Mucosa of descending colon (tissue), 3 donors: Measurements from ENCODE around the gene ALDH1A3. TPM values are rescaled to one million over a fixed set of nuclear protein-coding genes. Genes with fewer than 3 reads are reported as not detected.

Experiments used
- ATAC-seq: fragments of 200-7000 bp; cut with Tn5 transposase; one replicate; pipeline ENCODE4 v1.9.1; 2020; ENCODE audit warnings: mild to moderate bottlenecking, moderate library complexity
- DNase-seq, 3 donors: peaks; one replicate each; pipeline ENCODE4 v3.0.0-alpha.2; 2020
- H3K36me3 ChIP-seq: fragments of 200-600 bp; one replicate; pipeline ENCODE4 v1.8.0; 2021; ENCODE audit warnings: low read depth, mild to moderate bottlenecking
- H3K4me1 ChIP-seq: fragments of 200-600 bp; one replicate; pipeline ENCODE4 v1.8.0; 2021; ENCODE audit warnings: low read depth, mild to moderate bottlenecking
- H3K4me3 ChIP-seq: fragments of 200-600 bp; one replicate; pipeline ENCODE4 v1.8.0; 2021; ENCODE audit warnings: mild to moderate bottlenecking
- H3K9me3 ChIP-seq: fragments of 200-600 bp; one replicate; pipeline ENCODE4 v1.8.0; 2021; ENCODE audit warnings: mild to moderate bottlenecking
- intact Hi-C, 2 donors: fragments of 100-400 bp; cut with DNase I in 1 of 2; cut with micrococcal nuclease in 1 of 2; formaldehyde crosslinking; loops; one replicate each; pipeline versions ENCODE4 v1.11.0 to v1.11.1; 2022; cut with DNase I, micrococcal nuclease
- total RNA-seq, 3 donors: library from RNA; stranded (reverse); fragmentation: NEBNext Ultra II Directional in 2 of 3; extraction: Animal tissue kit (Norgen Biotek cat#: 25700) in 2 of 3; gene quantifications; one replicate each; pipeline versions ENCODE4 v1.2.1 to v1.2.4, GENCODE V29; 2021 to 2023
- TF ChIP-seq, protein P1 (sequence below): fragments of 200-600 bp; IDR thresholded peaks from one replicate; pipeline ENCODE4 v1.8.0; 2022; ENCODE audit warnings: antibody characterized with exemption, mild to moderate bottlenecking
- donor health status: DM: no; HTN: no; CAD: no; lungs with moderate emphysema.
- donor health status: DM: no; HTN: no; CAD: no.
- donor health status: DM: no; HTN: yes; CAD: no.

ALDH1A3 gene
- total RNA-seq, 3 donors from 2014 or later, result 4.7 to 18.0 (median 12.9) TPM

- H3K4me1 ChIP-seq, result peaks cover 7% of the 10 kb centered on the region
- TF ChIP-seq, protein P1, sequence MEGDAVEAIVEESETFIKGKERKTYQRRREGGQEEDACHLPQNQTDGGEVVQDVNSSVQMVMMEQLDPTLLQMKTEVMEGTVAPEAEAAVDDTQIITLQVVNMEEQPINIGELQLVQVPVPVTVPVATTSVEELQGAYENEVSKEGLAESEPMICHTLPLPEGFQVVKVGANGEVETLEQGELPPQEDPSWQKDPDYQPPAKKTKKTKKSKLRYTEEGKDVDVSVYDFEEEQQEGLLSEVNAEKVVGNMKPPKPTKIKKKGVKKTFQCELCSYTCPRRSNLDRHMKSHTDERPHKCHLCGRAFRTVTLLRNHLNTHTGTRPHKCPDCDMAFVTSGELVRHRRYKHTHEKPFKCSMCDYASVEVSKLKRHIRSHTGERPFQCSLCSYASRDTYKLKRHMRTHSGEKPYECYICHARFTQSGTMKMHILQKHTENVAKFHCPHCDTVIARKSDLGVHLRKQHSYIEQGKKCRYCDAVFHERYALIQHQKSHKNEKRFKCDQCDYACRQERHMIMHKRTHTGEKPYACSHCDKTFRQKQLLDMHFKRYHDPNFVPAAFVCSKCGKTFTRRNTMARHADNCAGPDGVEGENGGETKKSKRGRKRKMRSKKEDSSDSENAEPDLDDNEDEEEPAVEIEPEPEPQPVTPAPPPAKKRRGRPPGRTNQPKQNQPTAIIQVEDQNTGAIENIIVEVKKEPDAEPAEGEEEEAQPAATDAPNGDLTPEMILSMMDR, result no peak
- H3K4me3 ChIP-seq, result no peak overlapping the region
- DNase-seq, result no peak
- intact Hi-C loops, result loop anchor here in 1 of 2 donors (10.0 kb wide), 1 partner anchor 253 kb away; no protein-coding TSS in a partner anchor
- no peaks in the 10 kb centered on the region for H3K36me3 ChIP-seq
- no peak for ATAC-seq
- no peaks in the 10 kb centered on the region for H3K9me3 ChIP-seq
Measured at GRCh38 chr15:100877551-100877950, 2.1 kb upstream of the ALDH1A3 start.

DNA sequence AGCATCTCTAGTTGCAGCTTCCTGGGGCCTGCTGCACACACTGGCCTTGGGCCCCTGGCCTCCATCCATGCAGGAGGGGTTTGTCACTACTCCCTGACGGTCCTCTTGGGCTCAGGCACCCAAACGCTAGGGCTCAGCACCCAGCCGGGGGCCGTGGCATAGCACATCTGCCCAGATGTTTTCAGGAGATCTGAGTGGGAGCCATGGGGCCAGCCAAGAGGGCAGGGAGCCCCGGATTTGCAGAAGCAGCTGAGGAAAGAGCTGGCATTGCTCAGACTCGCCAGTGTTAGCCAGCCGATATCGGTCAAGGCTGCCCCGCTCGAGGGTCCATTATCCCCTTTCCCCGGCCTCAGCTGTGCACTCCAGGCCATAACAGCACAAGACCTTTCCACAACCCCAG lies 1.5 kb upstream of the ALDH1A3 start:
- intact Hi-C loops, result loop anchor here in 1 of 2 donors (10.0 kb wide), 1 partner anchor 253 kb away; no protein-coding TSS in a partner anchor
- TF ChIP-seq, protein P1, result no peak
- no peaks in the 10 kb centered on the region for H3K9me3 ChIP-seq
- no peak for ATAC-seq
- no peaks in the 10 kb centered on the region for H3K36me3 ChIP-seq
- no peak overlapping the region for H3K4me3 ChIP-seq
- peaks cover 7% of the 10 kb centered on the region for H3K4me1 ChIP-seq
- DNase-seq, result no peak

DNA sequence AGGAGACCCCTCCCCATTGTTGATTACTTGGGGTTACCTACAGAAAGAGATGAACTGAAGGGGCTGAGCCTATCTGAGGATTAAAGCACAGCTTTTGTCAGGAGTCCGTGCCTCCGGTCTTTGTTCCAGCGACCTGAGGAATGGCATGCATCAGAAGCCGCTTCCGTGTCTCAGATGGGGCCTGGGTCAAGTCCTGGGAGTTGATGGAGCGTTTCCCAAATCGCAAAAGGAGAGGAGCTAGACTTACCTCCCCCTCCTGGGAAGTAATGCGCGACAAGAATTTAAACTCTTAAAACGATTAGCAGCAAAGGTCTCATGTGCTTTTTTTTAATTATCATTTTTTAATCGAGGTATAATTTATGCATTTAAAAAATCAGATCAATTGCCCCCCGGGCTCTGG lies 983 bp upstream of the ALDH1A3 start:
- ATAC-seq (no peak), DNase-seq (no peak)
- peaks cover 7% of the 10 kb centered on the region for H3K4me1 ChIP-seq
- no peaks in the 10 kb centered on the region for H3K9me3 ChIP-seq
- TF ChIP-seq, protein P1, result no peak
- H3K4me3 ChIP-seq, result no peak overlapping the region
- no peaks in the 10 kb centered on the region for H3K36me3 ChIP-seq
- intact Hi-C loops, result loop anchor here in 1 of 2 donors (10.0 kb wide), 1 partner anchor 254 kb away; no protein-coding TSS in a partner anchor

DNA sequence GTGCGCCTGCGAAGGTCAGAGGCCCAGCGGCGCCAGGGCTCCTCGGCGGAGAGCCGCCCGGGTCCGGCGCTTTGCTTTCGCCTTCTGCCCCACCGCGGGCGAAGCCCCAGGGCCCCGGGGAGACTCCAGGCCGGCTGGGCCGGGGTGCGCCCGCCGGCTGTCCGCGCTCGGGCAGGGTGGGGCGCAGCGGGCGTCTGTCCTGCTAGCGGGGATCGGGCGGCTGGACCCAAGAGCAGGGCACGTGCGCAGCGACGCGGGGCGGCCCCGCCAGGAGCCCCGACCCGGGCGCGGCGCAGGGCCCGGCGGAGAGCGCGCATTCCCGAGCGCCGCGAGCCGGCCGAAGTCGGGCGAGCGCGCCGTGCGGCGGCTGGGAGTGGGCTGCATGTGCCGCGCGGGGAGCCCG lies 569 bp upstream of the ALDH1A3 start:
- DNase-seq, result peak in 1 of 3 donors; percentile 35
- Histone ChIP-seq H3K36me3 (no peaks in the 10 kb centered on the region), H3K9me3 (no peaks in the 10 kb centered on the region), H3K4me3 (no peak overlapping the region), H3K4me1 (peaks cover 7% of the 10 kb centered on the region)
- ATAC-seq, result peak; percentile 37
- intact Hi-C loops, result loop anchor here in 1 of 2 donors (10.0 kb wide), 1 partner anchor 254 kb away; no protein-coding TSS in a partner anchor
- TF ChIP-seq, protein P1, result no peak

DNA sequence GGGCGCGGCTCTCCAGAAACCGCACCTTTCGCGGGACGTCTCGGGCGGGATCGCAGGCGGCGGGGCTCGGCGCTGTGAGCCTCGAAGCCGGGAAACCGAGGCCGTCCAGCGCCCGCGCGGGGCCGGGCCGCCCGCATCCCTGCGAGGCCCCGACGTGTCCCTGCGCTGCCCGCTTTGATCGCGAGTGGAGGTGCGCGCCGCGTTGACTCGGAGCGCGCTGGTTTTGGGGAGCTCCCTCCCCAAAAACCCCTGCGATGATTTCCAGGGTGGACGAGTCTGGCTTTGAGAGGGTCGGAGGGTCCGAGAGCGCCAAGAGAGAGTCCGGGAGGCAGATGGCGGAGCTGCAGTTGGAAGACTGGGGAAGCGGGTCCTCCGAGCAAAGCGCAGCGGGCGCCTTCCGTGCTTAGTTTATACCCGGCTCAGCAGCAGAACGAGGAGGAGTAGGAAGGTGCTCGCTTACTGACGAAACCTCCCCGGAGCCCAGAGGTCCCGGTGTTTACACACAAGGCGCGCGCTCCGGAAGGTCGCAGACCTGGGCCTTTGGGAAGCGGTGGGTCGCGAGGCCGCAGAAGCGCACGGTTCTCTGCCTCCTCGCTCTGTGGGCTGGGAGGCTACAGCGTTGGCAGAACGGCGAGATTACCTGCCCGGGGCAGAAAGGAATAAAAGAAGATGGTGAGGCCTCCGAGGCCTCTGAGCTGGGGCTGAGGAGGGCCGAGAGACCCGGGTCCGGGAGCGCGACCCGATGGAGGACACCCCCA lies 687 bp downstream of the ALDH1A3 start:
- DNase-seq, result no peak

More for the DNA sequence above, 687 bp downstream of the ALDH1A3 start:
- no peaks in the 10 kb centered on the region for H3K9me3 ChIP-seq
- peaks cover 7% of the 10 kb centered on the region for H3K4me1 ChIP-seq
- TF ChIP-seq, protein P1, result no peak
- H3K4me3 ChIP-seq, result no peak overlapping the region
- H3K36me3 ChIP-seq, result no peaks in the 10 kb centered on the region
- peak; percentile 7 for ATAC-seq
- intact Hi-C loops, result no loop called here
